GM18873 (cell line): ENCODE measurements around the gene ANXA8L1.
"Not testable (repeated sequence)": the region's sequence is repeated elsewhere in the genome, so short reads cannot be mapped to it uniquely, and the experiment has no call there.

Experiments
- ATAC-seq: cut with Tn5 transposase; IDR thresholded peaks from one replicate; pipeline ENCODE4 v1.9.1; 2021; ENCODE audit warnings: mild to moderate bottlenecking, moderate library complexity, moderate number of reproducible peaks; ENCODE audit not compliant: unreplicated experiment, low FRiP score

Gene ANXA8L1

GRCh38 chr10:46396441-46397279 is 21.1 kb downstream of the ANXA8L1 start:
- ATAC-seq = not testable (repeated sequence)

DNA sequence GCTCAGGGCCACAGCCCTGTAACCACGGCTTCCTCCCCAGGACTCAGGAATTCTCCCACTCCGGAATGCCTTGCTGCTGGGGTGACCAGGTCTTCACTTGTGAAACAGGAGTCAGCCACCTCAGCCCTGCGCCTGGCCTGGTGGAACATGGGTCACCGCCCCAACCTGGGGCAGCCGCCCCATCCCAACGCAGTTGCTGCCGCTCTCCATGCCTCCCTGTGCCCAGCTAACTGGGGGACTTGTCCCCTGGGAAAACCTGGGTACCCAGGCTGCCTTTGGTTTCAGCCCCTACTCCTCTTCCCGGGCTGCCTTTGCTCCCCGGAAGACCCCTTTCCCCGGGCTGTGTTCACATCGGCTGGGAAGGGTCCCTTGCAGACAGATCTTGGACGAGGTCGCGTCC is 22.2 kb downstream of the ANXA8L1 start:
- ATAC-seq = not testable (repeated sequence)

DNA sequence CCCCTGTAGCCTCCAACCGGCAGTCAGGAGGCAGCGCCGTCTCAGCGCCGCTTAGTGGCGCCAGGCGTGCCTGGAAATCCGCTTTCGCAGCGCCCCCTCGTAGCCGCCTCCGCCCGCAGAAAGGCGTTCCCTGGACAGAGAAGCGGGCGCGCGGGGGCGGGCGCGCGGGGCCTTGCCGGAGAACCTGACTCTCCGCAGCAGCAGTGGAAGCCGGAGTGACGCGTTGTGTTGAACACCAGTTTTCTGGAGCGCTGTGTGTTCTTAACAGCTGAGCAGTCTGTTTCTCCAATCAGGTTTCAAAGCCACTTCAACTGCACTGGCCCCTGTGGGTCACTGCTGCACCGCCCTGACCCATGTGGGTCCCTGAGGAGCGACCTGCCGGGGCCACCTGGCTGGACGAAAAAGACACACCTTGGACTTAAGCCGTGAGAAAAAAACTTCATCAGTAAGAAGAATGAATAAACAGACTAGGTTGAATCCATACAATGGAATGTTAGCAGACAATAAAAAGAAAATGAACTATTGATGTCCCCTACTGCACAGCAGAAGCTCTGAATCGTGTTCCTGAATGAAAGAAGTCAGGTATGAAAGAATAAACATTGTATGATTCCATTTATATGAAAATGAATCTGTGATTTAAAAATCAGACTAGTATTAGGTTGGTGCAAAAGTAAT is 22.8 kb downstream of the ANXA8L1 start:
- ATAC-seq = not testable (repeated sequence)

- ATAC-seq = not testable (repeated sequence)
Measured at GRCh38 chr10:46409556-46409955, 34.0 kb downstream of the ANXA8L1 start.

DNA sequence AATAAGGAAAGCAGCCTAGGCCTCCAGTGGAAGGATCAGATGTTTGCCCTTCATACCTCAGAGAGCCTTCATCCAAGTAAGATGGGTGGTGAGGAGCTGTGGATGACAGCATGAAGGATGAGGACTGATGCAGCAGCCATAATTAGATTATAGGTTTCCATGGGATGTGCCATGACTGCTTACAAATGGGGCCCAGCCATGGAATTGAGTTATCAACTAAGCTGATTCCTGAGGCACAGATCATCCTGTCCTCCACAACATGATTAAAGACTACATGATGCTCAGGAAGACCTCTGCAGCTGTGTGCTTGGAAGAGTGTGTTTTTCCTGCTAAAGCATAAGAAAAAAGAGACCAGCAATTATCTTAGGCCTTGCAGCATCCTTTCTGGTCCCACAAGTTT is 35.5 kb downstream of the ANXA8L1 start:
- ATAC-seq = not testable (repeated sequence)

DNA sequence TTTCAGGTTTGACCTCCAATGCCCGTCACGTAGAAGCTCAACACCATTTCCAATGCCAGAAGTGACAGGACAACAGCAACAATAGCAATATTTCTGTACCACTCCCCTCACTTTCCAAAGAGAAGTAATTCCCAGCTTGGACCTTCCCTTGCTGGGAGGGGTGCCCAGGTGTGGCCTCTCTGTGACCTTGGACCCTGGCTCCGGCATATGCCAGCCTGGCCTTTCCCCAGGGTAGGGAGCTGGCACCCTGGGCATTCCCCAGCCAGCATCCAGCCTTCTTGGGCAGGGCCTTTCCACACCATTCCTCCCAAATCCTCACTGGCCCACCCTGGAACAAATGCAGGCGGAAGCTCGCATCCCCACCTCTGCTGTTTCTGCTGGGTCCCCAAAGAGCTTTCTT is 37.1 kb downstream of the ANXA8L1 start:
- not testable (repeated sequence) for ATAC-seq

DNA sequence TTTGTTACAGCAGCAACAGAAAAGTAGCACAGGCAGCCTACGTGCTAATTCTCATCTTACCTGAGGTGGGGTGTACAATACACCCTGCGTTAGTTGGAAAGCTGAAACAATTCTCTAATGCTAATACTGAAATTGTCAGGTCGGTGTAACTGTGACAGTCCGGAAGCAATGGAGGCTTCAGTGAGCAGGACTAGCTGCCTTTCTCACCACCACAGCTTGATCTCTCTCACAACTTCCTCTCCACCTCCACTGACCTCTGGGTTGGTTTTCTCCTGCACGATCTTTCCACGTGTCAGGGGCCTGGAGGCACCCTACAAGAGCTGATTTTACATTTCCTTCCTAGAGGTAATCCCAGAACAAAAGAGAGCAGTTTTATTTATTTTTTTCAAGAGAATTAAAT is 39.7 kb downstream of the ANXA8L1 start:
- ATAC-seq = not testable (repeated sequence)

- not testable (repeated sequence) for ATAC-seq
Measured at GRCh38 chr10:46418283-46418682, 42.7 kb downstream of the ANXA8L1 start.

GRCh38 chr10:46419570-46420379 is 44.2 kb downstream of the ANXA8L1 start:
- ATAC-seq = not testable (repeated sequence)

GRCh38 chr10:46423550-46423949 is 48.0 kb downstream of the ANXA8L1 start:
- not testable (repeated sequence) for ATAC-seq

DNA sequence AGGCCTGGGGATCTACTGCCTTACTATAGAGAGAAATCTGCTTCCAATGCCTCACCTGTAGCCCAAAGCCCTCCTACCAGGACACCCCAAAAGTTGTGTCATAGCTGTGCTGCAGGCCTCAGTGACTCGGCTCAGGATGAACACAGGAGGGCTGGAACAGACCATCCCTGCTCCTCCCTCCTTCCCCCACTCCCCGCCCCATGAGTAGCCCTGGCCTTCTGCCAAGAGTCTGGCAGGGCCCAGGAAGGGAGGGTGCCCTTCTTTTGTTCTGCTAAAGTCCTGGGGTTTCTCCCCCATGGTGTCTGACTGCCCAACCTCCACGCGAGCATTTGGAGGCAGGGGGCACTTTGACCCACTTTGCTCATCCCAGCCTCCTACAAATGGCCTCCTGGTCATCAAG is 65.4 kb downstream of the ANXA8L1 start:
- not testable (repeated sequence) for ATAC-seq
